GM12878 (cell line): ENCODE data around the gene PCYT1B. TPM values are rescaled to one million over a fixed set of nuclear protein-coding genes. Genes with fewer than 3 reads are reported as not detected.

Experiments
- ATAC-seq: fragments of 200-7000 bp; cut with Tn5 transposase; 3 replicates; pipeline ENCODE4 v1.9.1; 2020; ENCODE audit warnings: mild to moderate bottlenecking, moderate library complexity
- BruUV-seq: library from RNA; stranded (reverse); fragments of 400-500 nt; replicated peaks from 2 replicates; lab custom pipeline; 2021; lab: Mats Ljungman, UMichigan
- CTCF ChIA-PET: fragments of 300-600 bp; sonication (Branson Sonifier 250); formaldehyde crosslinking; extraction: SDS; loops from one replicate; lab custom pipeline; 2021; ENCODE audit warnings: inconsistent platforms; lab: Yijun Ruan, JAX
- POLR2A ChIA-PET: fragments of 350-600 bp; formaldehyde crosslinking; extraction: SDS; loops from one replicate; lab custom pipeline; 2021; ENCODE audit warnings: inconsistent platforms; lab: Charles Lee
- RAD21 ChIA-PET: fragments of 300-600 bp; sonication (Branson Sonifier 250); formaldehyde crosslinking; loops from one replicate; lab custom pipeline; 2023; ENCODE audit warnings: antibody characterized with exemption; ENCODE audit not compliant: unreplicated experiment; lab: Charles Lee
- SMC1A ChIA-PET: fragments of 300-600 bp; sonication (Branson Sonifier 250); formaldehyde crosslinking; loops from one replicate; lab custom pipeline; 2023; ENCODE audit not compliant: unreplicated experiment, uncharacterized antibody; lab: Charles Lee
- DNase-seq: peaks from one replicate; pipeline ENCODE4 v3.0.0-alpha.2; 2011; ENCODE audit warnings: low read depth, low spot score
- FAIRE-seq: peaks from 3 replicates; lab custom pipeline; 2011; peaks lifted over from hg19 to GRCh38; lab: Jason Lieb, UNC
- H2AFZ ChIP-seq: 2 replicates; pipeline ENCODE4 v1.6.0; 2011; ENCODE audit warnings: low read depth, low read length, control low read depth; ENCODE audit not compliant: control insufficient read depth
- H3K27ac ChIP-seq: 2 replicates; pipeline ENCODE4 v1.5.1; 2011; ENCODE audit warnings: control low read depth; ENCODE audit not compliant: control insufficient read depth, insufficient read depth
- H3K27me3 ChIP-seq, 2 experiments: replicated peaks in 1 of 2; 2 replicates each; pipeline versions ENCODE4 v1.6.0 to v1.6.1; 2011; ENCODE audit warnings: low read length in 1 of 2; ENCODE audit not compliant: control insufficient read depth in 2 of 2, insufficient read depth in 2 of 2
- H3K36me3 ChIP-seq, 2 experiments: 2 replicates each; pipeline ENCODE4 v1.5.1; 2011; ENCODE audit warnings: low read length in 1 of 2; ENCODE audit not compliant: control insufficient read depth in 2 of 2, insufficient read depth in 2 of 2
- H3K4me1 ChIP-seq: 2 replicates; pipeline ENCODE4 v1.6.1; 2011; ENCODE audit warnings: mild to moderate bottlenecking, low read length, moderate library complexity, mixed read lengths; ENCODE audit not compliant: control insufficient read depth, insufficient read depth
- H3K4me2 ChIP-seq: 2 replicates; pipeline ENCODE4 v1.6.0; 2011; ENCODE audit warnings: control low read depth; ENCODE audit not compliant: control insufficient read depth, insufficient read depth
- H3K4me3 ChIP-seq: fragments of 200-600 bp; sonication (generic); 2 replicates; pipeline ENCODE4 v1.5.1; 2016
- H3K79me2 ChIP-seq: 2 replicates; pipeline ENCODE4 v1.6.0; 2011; ENCODE audit warnings: low read length; ENCODE audit not compliant: control insufficient read depth, insufficient read depth
- H3K9ac ChIP-seq: 2 replicates; pipeline ENCODE4 v1.8.0; 2011; ENCODE audit warnings: low read length, control low read depth, mixed read lengths; ENCODE audit not compliant: control insufficient read depth, insufficient read depth
- H3K9me3 ChIP-seq: replicated peaks from 3 replicates; pipeline ENCODE4 v1.5.1; 2011; ENCODE audit warnings: mild to moderate bottlenecking, low read length; ENCODE audit not compliant: control insufficient read depth, insufficient read depth
- H4K20me1 ChIP-seq: 2 replicates; pipeline ENCODE4 v1.6.0; 2011; ENCODE audit not compliant: control insufficient read depth, insufficient read depth
- ASH2L ChIP-seq: fragments of 300-600, 200-600 bp; sonication (generic); IDR thresholded peaks from 2 replicates; pipeline ENCODE4 v1.6.1; 2017; ENCODE audit warnings: low read depth, mild to moderate bottlenecking, borderline replicate concordance
- E4F1 ChIP-seq: fragments of 450-650 bp; IDR thresholded peaks from 2 replicates; pipeline ENCODE4 v1.6.1; 2018; ENCODE audit warnings: borderline replicate concordance, mild to moderate bottlenecking; ENCODE audit not compliant: partially characterized antibody
- NRF1 ChIP-seq: conservative IDR thresholded peaks from 2 replicates; pipeline ENCODE4 v1.6.1; 2011; ENCODE audit warnings: mild to moderate bottlenecking, low read depth, low read length, improper control_type of control experiment
- REST ChIP-seq: IDR thresholded peaks from 2 replicates; pipeline ENCODE4 v1.6.1; 2012; ENCODE audit warnings: mild to moderate bottlenecking, low read depth, low read length
- SIN3A ChIP-seq: IDR thresholded peaks from 2 replicates; pipeline ENCODE4 v1.6.1; 2012; ENCODE audit warnings: low read depth, low read length, improper control_type of control experiment
- WRNIP1 ChIP-seq: IDR thresholded peaks from 2 replicates; pipeline ENCODE4 v1.6.1; 2011; ENCODE audit warnings: low read depth, low read length, improper control_type of control experiment, borderline replicate concordance
- ZNF274 ChIP-seq: IDR thresholded peaks from one replicate; pipeline ENCODE4 v1.8.0; 2011; ENCODE audit not compliant: insufficient read length, insufficient read depth
- ZNF592 ChIP-seq: fragments of 450-650 bp; IDR thresholded peaks from 2 replicates; pipeline ENCODE4 v1.6.1; 2017; ENCODE audit warnings: mild to moderate bottlenecking, moderate library complexity
- ZNF687 ChIP-seq: fragments of 450-650 bp; IDR thresholded peaks from 2 replicates; pipeline ENCODE4 v1.6.1; 2017; ENCODE audit warnings: mild to moderate bottlenecking, moderate library complexity
- WGBS: methylation state at CpG from one replicate; pipeline ENCODE4 v1.1.6; 2016; ENCODE audit warnings: low lambda C conversion rate; ENCODE audit not compliant: insufficient replicate concordance, insufficient coverage; ENCODE audit errors: missing lambda C conversion rate; 5-methylcytosine and 5-hydroxymethylcytosine counted together
- in situ Hi-C: fragments of 300-500 bp; cut with MboI; formaldehyde crosslinking; loops from 9 replicates; pipeline ENCODE4 v1.14.3; 2018; ENCODE audit warnings: mixed read lengths
- intact Hi-C: fragments of 100-400 bp; cut with micrococcal nuclease; formaldehyde crosslinking; loops from one replicate; pipeline ENCODE4 v1.14.2; 2022; ENCODE audit not compliant: unreplicated experiment
- polyA plus RNA-seq, 11 experiments: library from polyadenylated mRNA; depleted of rRNA in 4 of 11; unstranded in 6 of 11; stranded (reverse) in 5 of 11; fragments of >200 nt; fragmentation: Nextera tagmentation in 4 of 11; fragmentation: Illumina TruSeq in 1 of 11; extraction: Ambion mirVana in 4 of 11; extraction: Trizol in 1 of 11; gene quantifications; 1 replicate in 1 of 11; 2 replicates in 10 of 11; pipeline versions ENCODE4 v1.2.1 to v1.2.3, GENCODE V29; 2011 to 2016; ENCODE audit warnings: inconsistent platforms in 2 of 11, missing spikeins in 2 of 11, low read depth in 1 of 11
- total RNA-seq, 4 experiments: library from RNA; depleted of rRNA in 3 of 4; stranded (reverse); fragments of >200 nt in 3 of 4; fragmentation: Illumina TruSeq in 1 of 4; extraction: Trizol in 1 of 4; gene quantifications; 2 replicates each; pipeline versions ENCODE4 v1.2.1 to v1.2.3, GENCODE V29; 2013 to 2021

The PCYT1B gene
- total and polyA plus RNA-seq, 10 of the 15 experiments (the other 5 are each of a cell fraction or from before 2014, with no cell fraction given): 0.10 TPM; not detected in 9

- no peak for ATAC-seq
- CTCF ChIA-PET: no interaction called here
- WGBS: 0% methylated on average over 1 of the region's 1 CpG
- TF ChIP-seq SIN3A: no peak
- TF ChIP-seq E4F1: no peak
- no peak for TF ChIP-seq ZNF274
- no peak for TF ChIP-seq WRNIP1
- no peak for TF ChIP-seq ZNF592
- TF ChIP-seq ASH2L: no peak
- TF ChIP-seq ZNF687: no peak
- TF ChIP-seq REST: no peak
- no peak for TF ChIP-seq NRF1
Observed at GRCh38 chrX:24603191-24603590, 44.0 kb downstream of the PCYT1B start.

More at GRCh38 chrX:24603191-24603590, 44.0 kb downstream of the PCYT1B start:
- no TSS peak for BruUV-seq
- in situ Hi-C loops (no loop called here), intact Hi-C loops (no loop called here)
- SMC1A ChIA-PET: no interaction called here
- Histone ChIP-seq H3K27me3 (no peaks in the 10 kb centered on the region), H3K27ac (no peak overlapping the region), H3K9me3 (no peaks in the 10 kb centered on the region), H4K20me1 (no peaks in the 10 kb centered on the region), H3K4me2 (no peak overlapping the region), H3K4me3 (no peak overlapping the region), H3K4me1 (no peaks in the 10 kb centered on the region), H3K79me2 (no peaks in the 10 kb centered on the region), H2AFZ (no peak overlapping the region), H3K36me3 (no peaks in the 10 kb centered on the region), H3K9ac (no peak overlapping the region)
- RAD21 ChIA-PET: no interaction called here
- DNase-seq (no peak), FAIRE-seq (no peak)
- POLR2A ChIA-PET: interaction anchor here (0.5 kb wide), 1 partner anchor 248 kb away, joined by 3 read pairs; no protein-coding TSS in a partner anchor
